H9 (cell line): ENCODE results near the gene LRMDA. TPM values are rescaled to one million over a fixed set of nuclear protein-coding genes. Genes with fewer than 3 reads are reported as not detected.

Experiments
- DNase-seq: peaks from one replicate; pipeline ENCODE4 v3.0.0-alpha.2; 2017
- H2AFZ ChIP-seq: one replicate; pipeline ENCODE4 v1.6.1; 2013; ENCODE audit warnings: mild to moderate bottlenecking, low read length, control low read depth, moderate library complexity
- H2AK5ac ChIP-seq: 2 replicates; pipeline ENCODE4 v1.6.1; 2013; ENCODE audit warnings: low read length, control low read depth, mixed read lengths; ENCODE audit not compliant: insufficient read length
- H2BK120ac ChIP-seq: one replicate; pipeline ENCODE4 v1.6.1; 2013; ENCODE audit warnings: low read depth, mild to moderate bottlenecking, low read length, control low read depth, inconsistent platforms; ENCODE audit not compliant: poor library complexity, severe bottlenecking
- H2BK12ac ChIP-seq: 2 replicates; pipeline ENCODE4 v1.6.1; 2013; ENCODE audit warnings: low read length, control low read depth, mixed read lengths, low read depth; ENCODE audit not compliant: insufficient read length
- H2BK15ac ChIP-seq: 2 replicates; pipeline ENCODE4 v1.6.1; 2013; ENCODE audit warnings: low read depth, low read length, control low read depth
- H2BK20ac ChIP-seq: one replicate; pipeline ENCODE4 v1.6.1; 2013; ENCODE audit warnings: low read depth, mild to moderate bottlenecking, low read length, control low read depth, inconsistent platforms; ENCODE audit not compliant: poor library complexity, severe bottlenecking
- H2BK5ac ChIP-seq: 2 replicates; pipeline ENCODE4 v1.6.1; 2013; ENCODE audit warnings: low read length, control low read depth, mixed read lengths; ENCODE audit not compliant: insufficient read length
- H3K14ac ChIP-seq: 2 replicates; pipeline ENCODE4 v1.6.1; 2013; ENCODE audit warnings: low read length, control low read depth; ENCODE audit not compliant: insufficient read depth
- H3K18ac ChIP-seq: 2 replicates; pipeline ENCODE4 v1.6.1; 2013; ENCODE audit warnings: low read depth, mild to moderate bottlenecking, mixed read lengths, low read length, control low read depth; ENCODE audit not compliant: insufficient read length
- H3K23ac ChIP-seq: 2 replicates; pipeline ENCODE4 v1.6.1; 2013; ENCODE audit warnings: low read length, control low read depth, mixed read lengths, low read depth; ENCODE audit not compliant: insufficient read length
- H3K23me2 ChIP-seq: 2 replicates; pipeline ENCODE4 v1.6.1; 2013; ENCODE audit warnings: low read depth, mild to moderate bottlenecking, mixed read lengths, low read length, control low read depth; ENCODE audit not compliant: insufficient read length, poor library complexity, severe bottlenecking
- H3K27ac ChIP-seq: 2 replicates; pipeline ENCODE4 v1.5.1; 2013; ENCODE audit warnings: low read length, control low read depth, mixed read lengths, low read depth; ENCODE audit not compliant: insufficient read length
- H3K27me3 ChIP-seq: 2 replicates; pipeline ENCODE4 v1.6.1; 2013; ENCODE audit warnings: low read length, control low read depth, inconsistent platforms; ENCODE audit not compliant: insufficient read depth
- H3K4ac ChIP-seq: 2 replicates; pipeline ENCODE4 v1.6.1; 2013; ENCODE audit warnings: low read depth, mild to moderate bottlenecking, control low read depth, inconsistent platforms, low read length, moderate library complexity
- H3K4me1 ChIP-seq: 2 replicates; pipeline ENCODE4 v1.6.1; 2013; ENCODE audit warnings: low read length, control low read depth, inconsistent platforms; ENCODE audit not compliant: insufficient read depth
- H3K4me2 ChIP-seq: 2 replicates; pipeline ENCODE4 v1.6.1; 2013; ENCODE audit warnings: low read length, control low read depth, mixed read lengths; ENCODE audit not compliant: insufficient read length, insufficient read depth
- H3K56ac ChIP-seq: 2 replicates; pipeline ENCODE4 v1.6.1; 2013; ENCODE audit warnings: low read depth, mild to moderate bottlenecking, mixed read lengths, low read length, control low read depth; ENCODE audit not compliant: insufficient read length
- H3K79me1 ChIP-seq: 2 replicates; pipeline ENCODE4 v1.6.1; 2013; ENCODE audit warnings: low read depth, mild to moderate bottlenecking, moderate library complexity, low read length, control low read depth, inconsistent platforms; ENCODE audit not compliant: insufficient read depth, poor library complexity, severe bottlenecking
- H3K79me2 ChIP-seq: 2 replicates; pipeline ENCODE4 v1.6.1; 2013; ENCODE audit warnings: low read length, control low read depth, inconsistent platforms; ENCODE audit not compliant: insufficient read depth
- H3K9ac ChIP-seq: 2 replicates; pipeline ENCODE4 v1.6.1; 2013; ENCODE audit warnings: low read length, control low read depth, mixed read lengths; ENCODE audit not compliant: insufficient read length; ENCODE audit errors: extremely low read depth
- H3K9me3 ChIP-seq: one replicate; pipeline ENCODE4 v1.6.1; 2013; ENCODE audit warnings: low read depth, low read length, inconsistent platforms; ENCODE audit not compliant: control insufficient read depth
- H3T11ph ChIP-seq: one replicate; pipeline ENCODE4 v1.6.1; 2013; ENCODE audit warnings: mild to moderate bottlenecking, low read length, control low read depth, inconsistent platforms
- H4K20me1 ChIP-seq: one replicate; pipeline ENCODE4 v1.6.1; 2013; ENCODE audit not compliant: control insufficient read depth, insufficient read length, insufficient read depth
- H4K5ac ChIP-seq: 2 replicates; pipeline ENCODE4 v1.6.1; 2013; ENCODE audit warnings: low read depth, mild to moderate bottlenecking, mixed read lengths, low read length, control low read depth; ENCODE audit not compliant: insufficient read length
- H4K8ac ChIP-seq: replicated peaks from 2 replicates; pipeline ENCODE4 v1.6.1; 2013; ENCODE audit warnings: low read length, control low read depth, mixed read lengths, low read depth; ENCODE audit not compliant: insufficient read length
- H4K91ac ChIP-seq: 2 replicates; pipeline ENCODE4 v1.6.1; 2013; ENCODE audit warnings: low read depth, mild to moderate bottlenecking, moderate library complexity, mixed read lengths, low read length, control low read depth; ENCODE audit not compliant: insufficient read length
- H3K27ac Mint-ChIP-seq, 3 experiments: 2 replicates in 2 of 3; 3 replicates in 1 of 3; pipeline ENCODE4 v1.8.0; 2020 to 2021; ENCODE audit warnings: mixed read lengths in 3 of 3, mild to moderate bottlenecking in 1 of 3, moderate library complexity in 1 of 3
- H3K27me3 Mint-ChIP-seq: 2 replicates; pipeline ENCODE4 v1.8.0; 2021; ENCODE audit warnings: low read depth, mild to moderate bottlenecking, moderate library complexity, mixed read lengths
- H3K36me3 Mint-ChIP-seq, 3 experiments: 2 replicates in 2 of 3; 3 replicates in 1 of 3; pipeline ENCODE4 v1.8.0; 2020 to 2021; ENCODE audit warnings: low read depth in 3 of 3, mixed read lengths in 3 of 3; ENCODE audit not compliant: insufficient read depth in 1 of 3
- H3K4me1 Mint-ChIP-seq, 2 experiments: 2 replicates each; pipeline ENCODE4 v1.8.0; 2020; ENCODE audit warnings: mixed read lengths in 2 of 2
- H3K4me3 Mint-ChIP-seq, 2 experiments: 2 replicates in 1 of 2; 3 replicates in 1 of 2; pipeline ENCODE4 v1.8.0; 2020 to 2021; ENCODE audit warnings: mild to moderate bottlenecking in 2 of 2, mixed read lengths in 2 of 2, moderate library complexity in 1 of 2
- H3K9me3 Mint-ChIP-seq, 2 experiments: 2 replicates in 1 of 2; 3 replicates in 1 of 2; pipeline ENCODE4 v1.8.0; 2020; ENCODE audit warnings: mild to moderate bottlenecking in 2 of 2, mixed read lengths in 2 of 2, moderate library complexity in 1 of 2
- total RNA-seq: library from RNA; stranded (reverse); gene quantifications from 2 replicates; pipeline ENCODE4 v1.2.1, GENCODE V29; 2021
- TF ChIP-seq, protein P1 (sequence below): fragments of 200-600 bp; sonication (generic); conservative IDR thresholded peaks from 3 replicates; pipeline ENCODE4 v1.8.0; 2021; ENCODE audit warnings: antibody characterized with exemption, mild to moderate bottlenecking

LRMDA gene
- total RNA-seq, 1 experiment from 2014 or later = 1.8 TPM

DNA sequence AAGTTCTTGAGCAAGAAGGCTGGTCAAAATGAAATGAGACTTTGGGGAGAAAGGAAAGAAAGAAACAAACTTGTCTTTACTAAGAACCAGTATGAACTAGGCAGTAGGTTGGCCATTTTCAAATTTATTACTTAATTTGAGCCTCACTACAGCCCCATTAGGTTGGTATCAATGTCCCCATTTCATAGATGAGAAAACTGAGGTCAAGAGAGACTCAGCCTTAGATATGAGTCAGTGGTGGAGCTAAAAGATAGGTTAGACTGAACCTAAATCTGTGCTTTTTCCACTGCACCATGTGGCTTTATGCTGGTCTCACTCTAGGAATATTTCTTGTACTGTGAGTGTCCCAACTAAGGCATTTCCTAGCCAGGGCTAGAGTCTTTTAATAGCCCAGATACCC lies 38.7 kb upstream of the LRMDA start:
- Histone ChIP-seq H3K27me3 (peaks cover 41% of the 10 kb centered on the region), H3K4me2 (no peak overlapping the region), H3K9ac (no peak overlapping the region), H2BK12ac (no peak overlapping the region), H3K79me1 (no peaks in the 10 kb centered on the region), H3K23ac (no peak overlapping the region), H3K9me3 (no peaks in the 10 kb centered on the region), H2AFZ (no peak overlapping the region), H3K18ac (no peak overlapping the region), H3K79me2 (no peaks in the 10 kb centered on the region), H4K8ac (no peak overlapping the region), H2BK20ac (no peak overlapping the region), H4K5ac (no peak overlapping the region), H2BK15ac (no peak overlapping the region), H2BK5ac (no peak overlapping the region), H3K4ac (no peak overlapping the region), H3K14ac (no peak overlapping the region), H3K23me2 (peaks cover 2% of the 10 kb centered on the region), H2BK120ac (no peak overlapping the region), H3K56ac (no peak overlapping the region), H4K91ac (no peak overlapping the region), H3K27ac (no peak overlapping the region), H3T11ph (no peak overlapping the region), H3K4me1 (no peaks in the 10 kb centered on the region; the same call in 1 of the 2 replicates), H4K20me1 (no peaks in the 10 kb centered on the region), H2AK5ac (no peak overlapping the region)
- Mint-ChIP-seq H3K4me3 (no peak overlapping the region), H3K9me3 (peaks cover 0 to 8% of the 10 kb centered on the region in 2 experiments; a peak in 1 of 5 replicates), H3K27ac (no peak overlapping the region), H3K27me3 (peaks cover 98% of the 10 kb centered on the region), H3K4me1 (peaks cover 6 to 14% of the 10 kb centered on the region in 2 experiments), H3K36me3 (no peaks in the 10 kb centered on the region; a peak in 1 of 7 replicates)
- DNase-seq = no peak
- TF ChIP-seq, protein P1, sequence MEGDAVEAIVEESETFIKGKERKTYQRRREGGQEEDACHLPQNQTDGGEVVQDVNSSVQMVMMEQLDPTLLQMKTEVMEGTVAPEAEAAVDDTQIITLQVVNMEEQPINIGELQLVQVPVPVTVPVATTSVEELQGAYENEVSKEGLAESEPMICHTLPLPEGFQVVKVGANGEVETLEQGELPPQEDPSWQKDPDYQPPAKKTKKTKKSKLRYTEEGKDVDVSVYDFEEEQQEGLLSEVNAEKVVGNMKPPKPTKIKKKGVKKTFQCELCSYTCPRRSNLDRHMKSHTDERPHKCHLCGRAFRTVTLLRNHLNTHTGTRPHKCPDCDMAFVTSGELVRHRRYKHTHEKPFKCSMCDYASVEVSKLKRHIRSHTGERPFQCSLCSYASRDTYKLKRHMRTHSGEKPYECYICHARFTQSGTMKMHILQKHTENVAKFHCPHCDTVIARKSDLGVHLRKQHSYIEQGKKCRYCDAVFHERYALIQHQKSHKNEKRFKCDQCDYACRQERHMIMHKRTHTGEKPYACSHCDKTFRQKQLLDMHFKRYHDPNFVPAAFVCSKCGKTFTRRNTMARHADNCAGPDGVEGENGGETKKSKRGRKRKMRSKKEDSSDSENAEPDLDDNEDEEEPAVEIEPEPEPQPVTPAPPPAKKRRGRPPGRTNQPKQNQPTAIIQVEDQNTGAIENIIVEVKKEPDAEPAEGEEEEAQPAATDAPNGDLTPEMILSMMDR = no peak
